Fibroblast of peridontal ligament (primary cell): ENCODE data around the gene YAP1.
A peak's percentile ranks its signal among the peaks of the same experiment; 100 is the strongest.

Source experiments
- DNase-seq: peaks from one replicate; pipeline ENCODE4 v3.0.0-alpha.2; 2010; ENCODE audit errors: extremely low read depth

The YAP1 gene

DNA sequence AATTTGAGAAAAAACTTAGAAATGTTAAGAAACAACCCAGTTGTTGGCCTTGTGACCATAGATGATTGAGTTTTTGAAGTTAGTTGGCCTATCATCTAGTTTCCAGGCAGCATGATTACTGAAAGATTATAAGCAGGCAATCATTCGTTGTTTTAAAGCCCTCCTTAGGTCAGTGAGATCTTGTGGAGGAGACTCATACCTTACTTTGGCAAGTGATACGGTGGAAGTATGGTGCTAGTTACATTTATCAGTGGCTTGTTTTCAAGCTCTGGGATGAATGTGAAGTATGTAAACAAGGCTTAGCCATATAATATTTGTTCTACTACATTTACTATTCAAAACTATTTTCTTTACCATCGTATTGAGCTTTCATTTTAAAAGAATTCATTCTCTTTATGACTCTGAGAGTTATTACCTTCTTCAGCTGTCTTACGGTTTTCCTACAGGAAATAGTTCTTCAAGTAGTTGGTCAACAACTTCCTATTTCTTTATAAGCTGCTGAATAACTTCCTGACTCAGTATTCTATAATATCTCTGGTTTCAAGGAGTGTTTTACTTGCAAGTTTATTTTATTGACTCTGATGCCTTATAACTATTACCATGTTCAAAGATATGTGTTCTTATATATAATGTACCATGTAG, 7.3 kb downstream of the YAP1 start:
- DNase-seq: peak; percentile 51

GRCh38 chr11:102118937-102119336, 8.7 kb downstream of the YAP1 start:
- no peak for DNase-seq

DNA sequence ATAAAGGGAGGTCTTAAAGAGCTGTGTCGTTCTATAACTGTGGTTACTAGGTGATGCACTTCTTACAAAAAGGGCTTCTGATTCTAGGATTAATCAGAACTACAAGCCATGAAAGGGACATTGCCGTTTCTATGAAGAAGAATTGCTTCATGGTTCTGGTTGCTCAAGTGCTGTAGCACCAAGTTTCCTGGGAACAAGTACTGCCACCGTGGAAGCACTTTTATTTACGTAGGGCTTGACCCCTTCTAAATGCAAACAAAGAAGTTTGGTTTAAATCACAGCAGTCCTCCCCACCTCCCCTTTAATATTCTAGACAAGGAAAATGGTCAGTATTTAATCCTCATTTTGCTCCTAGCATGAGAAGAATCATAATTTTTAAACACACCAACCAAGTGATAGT, 9.8 kb downstream of the YAP1 start:
- peak; percentile 55 for DNase-seq

DNA sequence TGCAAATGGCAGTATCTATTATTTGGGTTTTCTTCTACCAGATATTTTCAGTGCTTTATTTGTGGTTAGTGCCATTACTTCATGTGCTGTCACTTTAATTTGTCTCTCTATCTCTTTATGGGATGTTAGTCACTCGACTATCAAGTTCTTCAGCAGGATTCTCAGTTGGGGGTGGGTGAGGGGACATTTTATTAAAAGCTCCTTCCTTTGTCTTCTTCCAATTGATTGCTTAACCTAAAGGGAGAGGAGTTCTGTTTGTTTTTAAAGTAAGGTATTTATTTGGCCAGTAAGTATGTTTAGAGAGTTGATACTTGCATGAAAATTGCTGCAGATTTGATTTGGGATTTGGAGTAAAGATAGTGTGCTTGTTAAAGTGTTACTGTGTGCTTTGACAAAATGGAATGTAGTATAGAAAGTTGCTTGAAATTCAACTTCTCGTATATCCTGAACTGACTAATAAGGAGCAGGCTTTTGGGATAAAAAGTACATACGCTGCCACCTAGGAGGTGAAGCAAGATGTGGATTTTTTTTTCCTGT, 10.3 kb downstream of the YAP1 start:
- no peak for DNase-seq

DNA sequence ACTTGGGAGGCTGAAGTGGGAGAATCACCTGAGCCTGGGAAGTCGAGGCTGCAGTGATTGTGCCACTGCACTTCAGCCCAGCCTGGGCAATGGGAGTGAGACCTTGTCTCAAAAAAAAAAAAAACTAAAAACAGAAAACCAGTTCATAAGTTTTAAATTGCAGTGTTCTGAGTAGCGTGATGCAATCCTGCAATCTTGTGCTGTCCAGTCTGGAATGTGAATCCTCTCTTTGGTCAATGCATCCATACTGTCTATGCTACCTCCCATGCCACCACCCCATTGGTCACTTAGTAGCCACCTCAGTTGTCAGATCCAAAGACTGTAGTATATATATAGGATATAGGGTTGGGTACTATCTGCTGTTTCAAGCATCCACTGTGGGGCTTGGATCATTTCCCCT, 11.1 kb downstream of the YAP1 start:
- no peak for DNase-seq

DNA sequence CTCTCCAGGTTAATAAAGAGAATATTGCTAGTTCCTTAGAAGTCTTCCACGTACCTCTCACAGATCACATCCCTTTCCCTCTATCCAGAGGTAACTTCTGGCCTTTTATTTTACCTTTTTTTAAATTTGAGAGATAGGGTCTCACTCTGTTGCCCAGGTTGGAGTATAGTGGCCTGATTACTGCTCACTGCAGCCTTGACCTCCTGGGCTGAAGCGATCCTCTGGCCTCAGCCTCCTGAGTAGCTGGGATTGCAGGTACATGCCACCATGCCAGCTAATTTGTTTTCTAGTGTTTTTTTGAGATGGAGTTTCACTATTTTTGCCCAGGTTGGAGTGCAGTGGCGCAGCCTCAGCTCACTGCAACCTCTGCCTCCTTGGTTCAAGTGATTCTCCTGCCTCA, 24.4 kb downstream of the YAP1 start:
- DNase-seq: no peak

DNA sequence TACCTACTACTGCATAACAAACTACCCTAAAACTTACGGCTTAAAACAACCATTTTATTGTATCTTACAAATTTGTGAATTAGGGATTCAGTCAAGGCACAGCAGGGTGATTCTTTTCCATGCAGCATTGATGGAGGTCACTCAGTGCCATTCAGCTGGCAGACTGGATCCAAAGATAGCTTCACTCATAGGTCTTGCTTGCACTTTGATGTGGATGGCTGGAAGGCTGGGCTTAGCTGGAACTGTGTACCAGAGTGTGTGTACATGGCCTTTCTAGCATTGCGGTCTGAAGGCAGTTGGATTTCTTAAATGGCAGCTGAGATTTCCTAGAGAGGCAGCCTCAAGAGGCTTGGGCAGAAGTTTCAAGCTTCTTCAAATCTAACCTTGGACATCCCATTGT, 25.0 kb downstream of the YAP1 start:
- no peak for DNase-seq

DNA sequence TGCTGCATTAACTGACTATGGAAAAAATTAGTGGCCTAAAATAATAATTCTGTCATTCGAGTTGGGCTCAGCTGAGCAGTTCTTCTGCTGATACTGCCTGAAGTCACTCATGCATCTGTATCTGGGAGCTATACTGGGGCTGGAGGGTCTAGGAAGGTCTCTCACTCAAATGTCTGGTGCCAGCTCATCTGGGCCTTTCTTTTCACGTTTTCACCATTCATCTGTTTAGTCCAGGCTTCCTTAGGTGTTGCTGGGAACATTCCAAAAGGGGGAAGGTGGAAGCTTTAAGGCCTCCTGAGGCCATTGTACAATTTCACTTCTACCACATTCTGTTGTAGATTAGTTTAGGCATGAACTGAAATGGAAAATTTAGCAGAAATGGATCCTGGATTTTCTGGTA, 28.0 kb downstream of the YAP1 start:
- no peak for DNase-seq

- peak; percentile 90 for DNase-seq
These were observed 28.4 kb downstream of the YAP1 start for GRCh38 chr11:102138670-102139069.

- DNase-seq: peak; percentile 95
These were observed 28.8 kb downstream of the YAP1 start for GRCh38 chr11:102139081-102139498.

DNA sequence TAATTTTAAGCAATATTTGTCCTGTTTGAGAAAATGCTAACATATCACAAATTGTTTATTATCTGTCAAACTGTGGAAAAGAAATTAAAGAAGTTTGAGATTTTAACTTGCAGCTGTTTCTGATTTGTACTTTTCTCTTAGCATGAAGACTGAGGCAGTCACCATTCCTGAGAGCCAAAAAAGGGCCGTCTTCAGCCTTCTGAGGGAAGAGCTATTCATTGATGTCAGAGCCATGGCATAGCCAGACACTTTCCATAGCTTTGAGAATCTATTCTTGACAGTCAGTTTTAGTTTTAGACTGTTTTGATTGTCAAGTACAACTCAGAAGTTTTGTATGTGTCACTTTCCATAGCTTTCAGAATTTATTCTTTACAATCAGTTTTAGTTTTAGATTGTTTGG, 32.1 kb downstream of the YAP1 start:
- peak; percentile 87 for DNase-seq

- DNase-seq: no peak
These were observed 33.6 kb downstream of the YAP1 start for GRCh38 chr11:102143867-102144266.

DNA sequence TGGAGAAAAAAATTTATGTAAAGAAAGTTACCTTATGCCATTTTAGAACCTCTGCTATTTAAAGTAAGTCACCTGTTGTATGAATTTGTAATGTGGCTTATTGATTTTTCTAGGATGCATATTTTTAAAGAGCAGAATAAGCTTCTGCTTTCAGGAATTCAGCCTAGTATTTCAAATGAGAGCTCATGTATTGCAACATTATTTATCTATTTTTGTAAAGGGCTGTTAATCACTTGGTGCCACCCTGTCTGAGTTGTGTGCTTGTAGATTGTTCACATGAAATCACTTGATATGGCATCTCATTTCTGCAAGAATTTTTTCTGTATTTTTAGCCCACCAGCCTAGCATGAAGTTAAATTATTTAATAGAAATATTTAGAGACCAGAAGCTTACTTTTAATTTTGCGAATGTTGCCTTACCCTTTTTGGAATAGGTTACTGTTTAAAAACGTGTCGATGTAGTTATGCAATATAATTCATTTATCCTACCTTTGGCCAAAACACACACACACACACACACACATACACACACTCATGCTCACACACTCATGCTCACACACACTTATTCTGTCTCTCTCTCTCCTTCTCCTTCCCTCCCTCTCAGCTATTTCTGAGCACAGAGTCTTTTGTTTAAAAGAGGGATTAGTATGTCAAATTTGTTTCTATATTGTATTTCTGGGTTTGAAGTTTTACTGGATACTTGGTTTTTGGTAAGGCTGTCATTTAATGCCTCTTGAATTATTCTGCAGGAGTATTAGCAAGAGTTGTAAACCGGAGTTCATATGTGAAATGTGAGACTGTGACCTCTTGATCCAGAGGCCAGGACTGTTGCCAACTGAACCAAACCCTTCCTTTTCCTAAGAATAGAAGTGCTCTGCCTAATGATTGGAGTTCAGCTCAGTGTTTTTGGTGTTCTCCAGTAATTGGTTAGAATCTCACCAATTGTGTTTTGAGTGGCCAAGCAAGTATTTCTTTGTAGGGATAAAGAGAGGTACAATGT, 34.4 kb downstream of the YAP1 start:
- DNase-seq: peak; percentile 86

GRCh38 chr11:102147015-102147414, 36.8 kb downstream of the YAP1 start:
- no peak for DNase-seq

- DNase-seq: no peak
These were observed 37.4 kb downstream of the YAP1 start for GRCh38 chr11:102147632-102148031.

- DNase-seq: no peak
These were observed 37.8 kb downstream of the YAP1 start for GRCh38 chr11:102148059-102148458.

DNA sequence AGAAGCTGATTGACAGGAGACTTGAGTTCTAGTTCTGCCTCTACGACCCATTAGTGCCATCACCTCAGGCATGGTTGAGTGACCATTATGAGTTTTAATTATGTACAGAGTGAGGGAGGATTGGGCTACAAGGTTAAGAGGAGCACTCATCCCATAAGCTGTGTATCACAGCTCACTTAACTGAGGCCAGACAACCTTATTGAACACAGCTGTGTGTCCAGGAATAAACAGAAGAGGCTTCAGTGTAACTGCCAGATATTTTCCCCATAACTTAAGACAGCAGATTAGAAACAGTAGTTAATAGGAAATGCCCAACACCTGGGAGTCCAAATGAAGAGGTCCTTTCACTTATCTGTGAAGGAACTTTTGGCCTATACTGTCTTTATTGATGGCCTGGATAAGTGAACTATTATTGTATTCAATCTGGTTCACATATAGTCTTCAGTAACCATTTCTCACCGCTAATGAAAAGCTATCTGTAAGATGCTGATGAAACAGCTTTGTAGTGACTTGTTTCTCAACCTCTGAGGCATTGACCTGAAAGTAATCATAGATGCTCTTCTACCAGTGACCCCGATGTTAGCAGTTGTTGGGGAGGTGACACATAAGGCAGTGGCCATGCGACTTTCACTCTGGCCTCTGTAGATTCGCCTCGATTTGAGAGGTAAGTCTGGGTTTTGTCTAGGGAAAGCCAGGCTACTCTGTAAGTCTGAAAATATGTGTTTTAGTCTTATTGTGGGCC, 41.7 kb downstream of the YAP1 start:
- no peak for DNase-seq

DNA sequence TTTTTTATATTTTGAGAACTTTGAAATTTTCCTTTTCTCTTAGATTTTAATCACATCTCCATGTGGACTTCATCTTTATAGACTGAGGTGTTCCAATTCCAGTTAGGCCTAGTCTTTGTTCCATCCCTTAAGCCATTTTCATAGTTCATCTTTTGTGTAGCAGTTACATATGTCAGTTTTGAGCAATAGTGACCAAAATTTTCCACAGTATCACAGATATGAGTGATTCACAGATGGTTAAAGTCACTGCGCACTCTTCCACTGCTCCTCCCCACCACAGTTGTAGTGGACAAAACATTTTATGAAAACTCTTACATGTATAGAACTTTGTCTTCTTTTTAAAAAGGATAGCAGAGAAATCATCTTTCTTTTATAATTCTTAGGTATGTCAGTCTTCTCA, 42.8 kb downstream of the YAP1 start:
- DNase-seq: no peak

DNA sequence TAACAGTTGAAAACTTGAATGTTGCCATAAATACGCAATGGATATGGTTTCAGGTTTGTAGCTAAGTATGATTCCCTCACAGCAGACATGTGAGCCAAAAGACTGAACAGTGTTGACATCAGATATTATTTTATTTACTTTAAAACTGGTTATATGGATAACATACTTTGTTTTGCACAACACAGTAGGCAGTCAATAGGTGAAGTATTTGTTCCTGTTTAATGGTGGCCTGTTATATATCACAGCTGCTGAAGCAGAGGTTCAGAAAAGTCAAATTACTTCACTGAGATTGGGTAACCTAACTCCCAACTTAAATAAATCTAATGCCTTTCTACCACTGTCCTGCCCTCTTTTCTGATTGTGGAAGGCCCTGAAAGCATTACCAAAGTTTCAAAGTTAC, 44.6 kb downstream of the YAP1 start:
- no peak for DNase-seq

DNA sequence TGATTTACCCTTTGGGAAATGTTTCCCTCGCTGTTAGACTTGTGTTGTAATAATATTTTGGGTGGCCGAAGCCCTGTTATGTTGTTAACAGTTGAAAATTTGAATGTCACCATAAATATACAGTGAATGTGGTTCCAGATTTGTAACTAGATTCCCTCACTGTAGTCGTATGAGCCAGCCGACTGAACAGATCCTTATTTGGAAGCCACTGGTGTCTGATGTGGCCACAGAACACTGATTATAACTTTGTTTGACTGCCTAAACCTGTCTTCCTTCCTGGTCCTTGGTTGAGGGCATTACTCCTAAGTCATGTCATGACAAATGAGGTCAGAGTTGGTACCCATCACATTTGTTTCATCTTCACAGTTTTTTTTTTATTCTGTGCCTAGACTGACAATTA, 45.4 kb downstream of the YAP1 start:
- DNase-seq: peak; percentile 56

GRCh38 chr11:102157219-102157618, 47.0 kb downstream of the YAP1 start:
- peak; percentile 79 for DNase-seq

DNA sequence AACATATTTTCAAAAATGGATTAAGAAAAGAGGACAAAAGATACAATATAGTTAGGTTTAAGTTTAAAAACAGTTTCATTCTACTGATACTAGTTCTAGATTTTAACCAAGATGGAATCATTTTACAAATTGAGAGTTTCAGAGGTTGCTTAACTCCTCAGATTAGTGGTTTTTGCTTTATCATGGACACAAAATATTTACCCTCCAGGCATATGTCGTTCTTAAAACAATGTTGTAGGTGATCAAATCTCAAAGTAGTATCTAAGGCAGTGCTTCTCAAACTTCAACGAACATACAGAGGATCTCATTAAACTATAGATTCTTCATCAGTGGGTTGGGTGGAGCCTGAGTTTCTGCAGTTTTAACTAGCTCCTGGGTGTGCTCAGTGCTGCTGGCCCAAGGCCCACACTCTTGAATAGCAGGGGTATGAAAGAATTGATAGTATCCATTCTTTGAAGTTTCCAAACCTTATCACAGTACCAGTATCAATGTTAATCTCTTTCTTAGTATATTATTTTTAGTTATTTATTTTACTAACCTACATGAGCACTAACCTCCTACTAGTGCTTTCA, 48.0 kb downstream of the YAP1 start:
- no peak for DNase-seq
